Measurements from ENCODE around the gene FAM50B. TPM values are rescaled to one million over a fixed set of nuclear protein-coding genes. Genes with fewer than 3 reads are reported as not detected.

FAM50B gene
- total and polyA plus RNA-seq, 2 of the 4 experiments (the other 2 are of a cell fraction), result 4.1 to 7.4 TPM

DNA sequence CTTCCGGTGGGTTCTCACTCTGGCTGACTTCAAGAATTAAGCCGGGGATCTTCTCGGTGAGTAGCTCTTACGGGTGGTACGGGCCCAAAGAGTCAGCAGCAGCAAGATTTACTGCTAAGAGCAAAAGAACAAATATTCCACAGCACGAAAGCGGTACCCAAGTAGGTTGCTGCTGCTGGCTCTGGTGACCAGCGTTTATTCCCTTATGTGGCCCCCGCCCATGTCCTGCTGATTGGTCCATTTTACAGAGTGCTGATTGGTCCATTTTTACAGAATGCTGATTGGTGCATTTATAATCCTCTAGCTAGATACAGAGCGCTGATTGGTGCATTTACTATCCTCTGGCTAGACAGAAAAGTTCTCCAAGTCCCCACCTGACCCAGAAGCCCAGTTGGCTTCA lies 44.3 kb downstream of the FAM50B start:
- Histone ChIP-seq H3K9me1 (ENCODE audit: insufficient read depth, low read length) (no peaks in the 10 kb centered on the region), H3K27me3 (ENCODE audit: control insufficient read depth, insufficient read depth, low read length) (peaks cover 5% of the 10 kb centered on the region; the same call in 1 of the 2 replicates), H2AK9ac (replicated peaks; ENCODE audit: low read depth, low read length, poor library complexity) (no peak overlapping the region), H3K4me3 (ENCODE audit: insufficient read depth, low read depth, low read length) (no peak overlapping the region), H3K4me1 (ENCODE audit: control insufficient read depth, insufficient read depth, low read length) (no peaks in the 10 kb centered on the region), H4K5ac (ENCODE audit: low read depth, low read length) (no peak overlapping the region), H3K9ac (ENCODE audit: low read depth, low read length) (no peak overlapping the region), H3K79me1 (ENCODE audit: low read depth in 1 of 2, low read length in 2 of 2) (no peaks in the 10 kb centered on the region), H2BK20ac (ENCODE audit: low read depth, low read length) (no peak overlapping the region), H3K23ac (ENCODE audit: low read depth, low read length) (no peak overlapping the region), H2BK120ac (ENCODE audit: low read depth, low read length) (no peak overlapping the region), H3K4me2 (ENCODE audit: low read depth, low read length) (no peak overlapping the region), H4K20me1 (ENCODE audit: insufficient read depth, low read length) (no peaks in the 10 kb centered on the region), H3K18ac (ENCODE audit: low read depth, low read length) (no peak overlapping the region), H3K56ac (ENCODE audit: extremely low read depth, insufficient read depth, low read length) (no peak overlapping the region), H4K91ac (ENCODE audit: insufficient read depth, low read depth, low read length) (no peak overlapping the region), H2BK15ac (ENCODE audit: low read depth, low read length) (no peak overlapping the region), H3K9me3 (ENCODE audit: control insufficient read depth, insufficient read depth, low read length) (no peaks in the 10 kb centered on the region), H3K36me3 (ENCODE audit: control insufficient read depth, insufficient read depth, low read length) (no peaks in the 10 kb centered on the region), H4K8ac (ENCODE audit: low read depth in 2 of 2, low read length in 2 of 2) (no peak overlapping the region), H2BK5ac (ENCODE audit: low read depth, low read length, poor library complexity, severe bottlenecking) (no peak overlapping the region), H2AK5ac (ENCODE audit: low read depth, low read length) (no peak overlapping the region), H3K27ac (ENCODE audit: insufficient read depth, low read length) (no peak overlapping the region), H3K14ac (replicated peaks; ENCODE audit: low read depth, low read length) (no peak overlapping the region), H3K4ac (ENCODE audit: low read depth, low read length) (no peak overlapping the region), H2AFZ (replicated peaks; ENCODE audit: low read length, poor library complexity) (no peak overlapping the region)
- in situ Hi-C loops (cut with MboI; ENCODE audit: low sequenced_read_pairs), result no loop called here
- TF ChIP-seq MXI1 (IDR thresholded peaks at IDR 0.05; ENCODE audit: borderline replicate concordance, low read depth, low read length) (no peak), FOS (IDR thresholded peaks at IDR 0.05; ENCODE audit: low read depth, low read length) (no peak), RCOR1 (IDR thresholded peaks at IDR 0.05; ENCODE audit: insufficient replicate concordance, low read length) (no peak), CEBPB (IDR thresholded peaks at IDR 0.05; ENCODE audit: low read depth, low read length) (no peak), POLR2A (IDR thresholded peaks at IDR 0.05; ENCODE audit: low read depth, low read length) (no peak), BHLHE40 (IDR thresholded peaks at IDR 0.05; ENCODE audit: low read depth, low read length) (no peak), SMC3 (IDR thresholded peaks at IDR 0.05; ENCODE audit: low read depth, low read length) (no peak), MAZ (IDR thresholded peaks at IDR 0.05; ENCODE audit: borderline replicate concordance, low read depth, low read length) (no peak), MAFK (IDR thresholded peaks at IDR 0.05; ENCODE audit: low read depth, low read length) (no peak), RAD21 (IDR thresholded peaks at IDR 0.05; ENCODE audit: low read length) (no peak), CHD1 (IDR thresholded peaks at IDR 0.05; ENCODE audit: low read depth, low read length) (no peak)
- TF ChIP-seq, protein P1, sequence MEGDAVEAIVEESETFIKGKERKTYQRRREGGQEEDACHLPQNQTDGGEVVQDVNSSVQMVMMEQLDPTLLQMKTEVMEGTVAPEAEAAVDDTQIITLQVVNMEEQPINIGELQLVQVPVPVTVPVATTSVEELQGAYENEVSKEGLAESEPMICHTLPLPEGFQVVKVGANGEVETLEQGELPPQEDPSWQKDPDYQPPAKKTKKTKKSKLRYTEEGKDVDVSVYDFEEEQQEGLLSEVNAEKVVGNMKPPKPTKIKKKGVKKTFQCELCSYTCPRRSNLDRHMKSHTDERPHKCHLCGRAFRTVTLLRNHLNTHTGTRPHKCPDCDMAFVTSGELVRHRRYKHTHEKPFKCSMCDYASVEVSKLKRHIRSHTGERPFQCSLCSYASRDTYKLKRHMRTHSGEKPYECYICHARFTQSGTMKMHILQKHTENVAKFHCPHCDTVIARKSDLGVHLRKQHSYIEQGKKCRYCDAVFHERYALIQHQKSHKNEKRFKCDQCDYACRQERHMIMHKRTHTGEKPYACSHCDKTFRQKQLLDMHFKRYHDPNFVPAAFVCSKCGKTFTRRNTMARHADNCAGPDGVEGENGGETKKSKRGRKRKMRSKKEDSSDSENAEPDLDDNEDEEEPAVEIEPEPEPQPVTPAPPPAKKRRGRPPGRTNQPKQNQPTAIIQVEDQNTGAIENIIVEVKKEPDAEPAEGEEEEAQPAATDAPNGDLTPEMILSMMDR (conservative IDR thresholded peaks at IDR 0.05; ENCODE audit: low read depth, low read length), result no peak
- TF ChIP-seq, protein P2, sequence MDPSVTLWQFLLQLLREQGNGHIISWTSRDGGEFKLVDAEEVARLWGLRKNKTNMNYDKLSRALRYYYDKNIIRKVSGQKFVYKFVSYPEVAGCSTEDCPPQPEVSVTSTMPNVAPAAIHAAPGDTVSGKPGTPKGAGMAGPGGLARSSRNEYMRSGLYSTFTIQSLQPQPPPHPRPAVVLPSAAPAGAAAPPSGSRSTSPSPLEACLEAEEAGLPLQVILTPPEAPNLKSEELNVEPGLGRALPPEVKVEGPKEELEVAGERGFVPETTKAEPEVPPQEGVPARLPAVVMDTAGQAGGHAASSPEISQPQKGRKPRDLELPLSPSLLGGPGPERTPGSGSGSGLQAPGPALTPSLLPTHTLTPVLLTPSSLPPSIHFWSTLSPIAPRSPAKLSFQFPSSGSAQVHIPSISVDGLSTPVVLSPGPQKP (IDR thresholded peaks at IDR 0.05; ENCODE audit: borderline replicate concordance, low read depth, low read length), result no peak
- DNase-seq (no peak), ATAC-seq (ENCODE audit: low read depth) (no peak)
- WGBS, 2 experiments (ENCODE audit: extremely low coverage in 2 of 2, insufficient read length in 1 of 2), result 95% methylated on average over 7 of the region's 10 CpGs; no CpG with 5 or more reads in 1 of the 2 experiments
- BruUV-seq (replicated peaks), result no TSS peak
- intact Hi-C loops (cut with micrococcal nuclease), result loop anchor here (5.0 kb wide), 1 partner anchor 84 kb away; no protein-coding TSS in a partner anchor
- dilution Hi-C loops (cut with HindIII; ENCODE audit: low sequenced_read_pairs, unreplicated experiment), result no loop called here
- CTCF ChIA-PET, result no interaction called here
- POLR2A ChIA-PET (ENCODE audit: unreplicated experiment), result no interaction called here

Data from IMR-90 (cell line).